Subcutaneous adipose tissue (tissue), 4 donors: ENCODE data around the gene RWDD4. TPM values are rescaled to one million over a fixed set of nuclear protein-coding genes. Genes with fewer than 3 reads are reported as not detected.

Experiments used
- small RNA-seq: library from RNA; depleted of rRNA; stranded (forward); fragments of <200 nt; gene quantifications from one replicate; pipeline ENCODE3, GENCODE V24; 2016
- total RNA-seq, 4 donors: library from RNA; depleted of rRNA; stranded (reverse); fragments of >200 nt; gene quantifications; one replicate each; pipeline ENCODE4 v1.1.0, GENCODE V29; 2016
- TF ChIP-seq, protein P1 (sequence below): fragments of 450-650 bp; IDR thresholded peaks from one replicate; pipeline ENCODE4 v1.5.1; 2016; ENCODE audit warnings: low read depth, mild to moderate bottlenecking, control low read depth, antibody characterized with exemption, moderate library complexity

RWDD4 gene
- total RNA-seq, 4 donors from 2014 or later: 16.5 to 33.4 (median 17.5) TPM

- TF ChIP-seq, protein P1, sequence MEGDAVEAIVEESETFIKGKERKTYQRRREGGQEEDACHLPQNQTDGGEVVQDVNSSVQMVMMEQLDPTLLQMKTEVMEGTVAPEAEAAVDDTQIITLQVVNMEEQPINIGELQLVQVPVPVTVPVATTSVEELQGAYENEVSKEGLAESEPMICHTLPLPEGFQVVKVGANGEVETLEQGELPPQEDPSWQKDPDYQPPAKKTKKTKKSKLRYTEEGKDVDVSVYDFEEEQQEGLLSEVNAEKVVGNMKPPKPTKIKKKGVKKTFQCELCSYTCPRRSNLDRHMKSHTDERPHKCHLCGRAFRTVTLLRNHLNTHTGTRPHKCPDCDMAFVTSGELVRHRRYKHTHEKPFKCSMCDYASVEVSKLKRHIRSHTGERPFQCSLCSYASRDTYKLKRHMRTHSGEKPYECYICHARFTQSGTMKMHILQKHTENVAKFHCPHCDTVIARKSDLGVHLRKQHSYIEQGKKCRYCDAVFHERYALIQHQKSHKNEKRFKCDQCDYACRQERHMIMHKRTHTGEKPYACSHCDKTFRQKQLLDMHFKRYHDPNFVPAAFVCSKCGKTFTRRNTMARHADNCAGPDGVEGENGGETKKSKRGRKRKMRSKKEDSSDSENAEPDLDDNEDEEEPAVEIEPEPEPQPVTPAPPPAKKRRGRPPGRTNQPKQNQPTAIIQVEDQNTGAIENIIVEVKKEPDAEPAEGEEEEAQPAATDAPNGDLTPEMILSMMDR: no peak
Measured at GRCh38 chr4:183601381-183601780, 57.6 kb downstream of the RWDD4 start.

DNA sequence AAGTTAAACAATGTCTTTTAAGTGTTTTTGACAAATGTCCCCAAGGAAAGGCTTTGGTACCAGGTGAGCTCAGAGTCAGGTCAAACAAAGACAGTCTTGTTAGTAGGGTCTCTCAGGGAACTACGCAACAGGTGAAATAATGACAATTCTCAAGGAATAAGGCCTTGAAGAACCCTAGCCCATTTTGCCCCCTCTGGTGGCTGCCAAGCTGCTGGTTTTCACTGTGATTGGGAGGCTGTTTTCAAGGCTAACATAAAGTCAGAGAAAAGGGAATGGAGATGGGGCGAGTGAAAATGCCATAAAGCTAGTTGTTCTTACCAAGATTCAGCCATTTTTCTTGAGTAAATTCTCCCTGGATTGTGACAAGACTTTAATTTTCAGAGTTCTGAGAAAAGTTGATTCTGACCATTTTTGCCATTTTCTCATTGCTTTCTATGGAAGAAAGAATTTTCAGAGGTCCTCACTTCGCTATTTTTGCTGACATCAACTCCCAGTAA is 58.7 kb downstream of the RWDD4 start:
- TF ChIP-seq, protein P1: no peak

DNA sequence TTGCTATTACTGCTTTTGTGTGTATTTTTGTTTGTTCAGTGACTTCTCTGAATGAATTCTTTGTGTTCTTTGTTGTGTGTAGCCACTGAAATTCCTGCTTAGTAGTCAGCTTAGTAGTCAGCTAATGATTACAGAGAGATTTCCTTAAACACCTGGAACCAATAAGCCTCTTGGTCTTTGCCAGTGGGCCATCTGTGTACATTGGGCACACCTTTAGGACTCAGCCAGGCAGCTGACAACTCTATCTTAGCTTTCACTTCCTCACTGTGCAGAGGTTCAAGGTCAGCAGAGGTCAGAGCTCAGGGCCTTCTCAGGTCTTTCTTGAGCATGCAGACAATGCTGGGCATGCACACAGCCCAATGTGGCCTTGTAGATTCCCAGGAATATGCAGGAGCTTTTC is 59.3 kb downstream of the RWDD4 start:
- TF ChIP-seq, protein P1: no peak

GRCh38 chr4:183599284-183599683 is 59.7 kb downstream of the RWDD4 start:
- TF ChIP-seq, protein P1: no peak

- TF ChIP-seq, protein P1: no peak
Measured at GRCh38 chr4:183596067-183596757, 62.8 kb downstream of the RWDD4 start.

DNA sequence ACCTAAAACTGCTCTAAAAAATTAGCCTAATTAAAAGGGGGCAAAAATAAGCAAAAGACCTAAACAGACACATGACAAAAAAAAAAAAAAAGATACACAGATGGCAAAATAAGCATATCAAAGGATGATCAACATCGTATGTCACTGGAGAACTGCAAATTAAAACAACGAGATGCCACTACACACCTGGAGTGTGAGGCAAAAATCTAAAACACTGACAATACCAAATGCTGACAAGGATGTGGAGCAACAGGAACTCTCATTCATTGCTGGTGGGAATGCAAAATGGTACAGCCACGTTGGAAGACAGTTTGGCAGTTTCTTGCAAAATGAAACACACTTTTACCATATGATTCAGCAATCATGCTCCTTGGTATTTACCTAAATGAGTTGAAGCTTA is 64.2 kb downstream of the RWDD4 start:
- TF ChIP-seq, protein P1: no peak

GRCh38 chr4:183591301-183591700 is 67.7 kb downstream of the RWDD4 start:
- TF ChIP-seq, protein P1: no peak

Small RNA genes within 50 kb of the gene (small RNA-seq; reads per million reads assigned to genes)
- gene RNU6-1053P (not detected), gene RNU6-335P (not detected), gene RNU6-479P (not detected)

Other genes with a start within 250 kb of the RWDD4 start
- 10 to 100 TPM; 17.1 to 24.4 (median 22.7) TPM for gene CDKN2AIP, start 214.5 kb downstream of the RWDD4 start, total RNA-seq
- gene ING2, start 154.1 kb downstream of the RWDD4 start, total RNA-seq: 10 to 100 TPM; 12.9 to 23.0 (median 17.6) TPM
- 10 to 100 TPM; 38.2 to 68.0 (median 56.1) TPM for gene TRAPPC11, start 108 bp upstream of the RWDD4 start, total RNA-seq
- 1 to 10 TPM; 2.1 to 9.0 (median 3.9) TPM for gene STOX2, start 246.1 kb upstream of the RWDD4 start, total RNA-seq